Measurements from ENCODE around the gene LRRC71.

Gene LRRC71

GRCh38 chr1:156923670-156924477 is 3.4 kb downstream of the LRRC71 start:
- Histone ChIP-seq H3K36me3 (ENCODE audit: control insufficient read depth in 2 of 2, insufficient read depth in 1 of 2, low read length in 2 of 2) (no peaks in the 10 kb centered on the region), H3K27ac (ENCODE audit: extremely low read depth, low read depth, low read length) (no peak overlapping the region), H3K4me3 (ENCODE audit: low read depth, low read length) (no peak overlapping the region), H3K4me1 (ENCODE audit: control insufficient read depth, insufficient read depth, low read length) (no peaks in the 10 kb centered on the region; the same call in 1 of the 2 replicates), H3K9me3 (ENCODE audit: control insufficient read depth, insufficient read depth, low read depth, low read length) (no peaks in the 10 kb centered on the region)
- ChIA-PET CTCF (interaction anchor here (0.7 to 11.9 kb wide), 4 partner anchors 12 to 447 kb away, joined by 3 to 199 read pairs (median 28); partner anchors contain the start of gene PEAR1), POLR2A (no interaction called here)
- TF ChIP-seq KLF9 (tag by site-specific recombination; IDR thresholded peaks at IDR 0.05; ENCODE audit: low read depth): 0 out of 2 replicates have a peak, but pooled peaks have one; percentile 29
- TF ChIP-seq HOXC10 (CRISPR knock-in tag; IDR thresholded peaks at IDR 0.05): no peak

- CTCF ChIA-PET: interaction anchor here (0.8 to 11.9 kb wide), 7 partner anchors 8 to 301 kb away, joined by 3 to 199 read pairs (median 29); partner anchors contain the start of genes NTRK1 and PEAR1
- POLR2A ChIA-PET: interaction anchor here (1.6 kb wide), 1 partner anchor 25 kb away, joined by 3 read pairs; no protein-coding TSS in a partner anchor
- TF ChIP-seq BCL11B (tag by site-specific recombination; IDR thresholded peaks at IDR 0.05; ENCODE audit: low read depth): no peak
- no peak for TF ChIP-seq IKZF3 (tag by site-specific recombination; IDR thresholded peaks at IDR 0.05)
- TF ChIP-seq YY2 (tag by site-specific recombination; IDR thresholded peaks at IDR 0.05): no peak
- TF ChIP-seq ZNF830 (tag by site-specific recombination; IDR thresholded peaks at IDR 0.05; ENCODE audit: low read depth): no peak
- TF ChIP-seq ATF2 (tag by site-specific recombination; IDR thresholded peaks at IDR 0.05; ENCODE audit: low read depth): no peak
- no peak for TF ChIP-seq OSR2 (tag by site-specific recombination; IDR thresholded peaks at IDR 0.05)
- no peak for TF ChIP-seq SCRT2 (tag by site-specific recombination; IDR thresholded peaks at IDR 0.05)
- no peak for TF ChIP-seq ZNF518A (tag by site-specific recombination; conservative IDR thresholded peaks at IDR 0.05; ENCODE audit: low read depth)
- no peak for TF ChIP-seq ZNF140 (tag by site-specific recombination; IDR thresholded peaks at IDR 0.05)
- no peak for TF ChIP-seq ZNF658 (tag by site-specific recombination; IDR thresholded peaks at IDR 0.05)
- TF ChIP-seq ZBTB21 (tag by site-specific recombination; IDR thresholded peaks at IDR 0.05): no peak
- TF ChIP-seq ZNF555 (tag by site-specific recombination; conservative IDR thresholded peaks at IDR 0.05): no peak
- no peaks in the 10 kb centered on the region; the same call in 1 of the 2 replicates for H3K4me1 ChIP-seq (ENCODE audit: control insufficient read depth, insufficient read depth, low read length)
- no peak overlapping the region for H3K27ac ChIP-seq (ENCODE audit: extremely low read depth, low read depth, low read length)
- no peaks in the 10 kb centered on the region for H3K36me3 ChIP-seq (ENCODE audit: control insufficient read depth in 2 of 2, insufficient read depth in 1 of 2, low read length in 2 of 2)
- no peak overlapping the region for H3K4me3 ChIP-seq (ENCODE audit: low read depth, low read length)
- no peaks in the 10 kb centered on the region for H3K9me3 ChIP-seq (ENCODE audit: control insufficient read depth, insufficient read depth, low read depth, low read length)
Measured at GRCh38 chr1:156924478-156925153, 4.2 kb downstream of the LRRC71 start.
